CD4-positive, CD25-positive, alpha-beta regulatory T cell (primary cell): ENCODE data around the gene DGUOK. TPM values are rescaled to one million over a fixed set of nuclear protein-coding genes. Genes with fewer than 3 reads are reported as not detected.

Source experiments
- ATAC-seq, 2 donors: fragments of 150-1000 bp; cut with Tn5 transposase; one replicate each; pipeline ENCODE4 v1.10.0; 2021; ENCODE audit warnings: low read depth in 2 of 2, moderate number of reproducible peaks in 2 of 2, moderate library complexity in 1 of 2
- DNase-seq, 3 donors: peaks; one replicate each; pipeline versions ENCODE4 v3.0.0 to v3.0.0-alpha.2; 2012 to 2022; ENCODE audit warnings: mixed read lengths in 1 of 3
- H3K27ac ChIP-seq: one replicate; pipeline ENCODE4 v1.7.0; 2013; ENCODE audit warnings: mild to moderate bottlenecking, low read length; ENCODE audit not compliant: insufficient read depth, poor library complexity, severe bottlenecking
- H3K27me3 ChIP-seq: one replicate; pipeline ENCODE4 v1.7.0; 2013; ENCODE audit warnings: low read length; ENCODE audit not compliant: control insufficient read depth, insufficient read depth
- H3K36me3 ChIP-seq: one replicate; pipeline ENCODE4 v1.7.0; 2013; ENCODE audit warnings: mild to moderate bottlenecking, low read length, moderate library complexity; ENCODE audit not compliant: control insufficient read depth, insufficient read depth
- H3K4me1 ChIP-seq: 2 replicates; pipeline ENCODE4 v1.7.0; 2013; ENCODE audit warnings: mild to moderate bottlenecking, low read length; ENCODE audit not compliant: insufficient read depth, control insufficient read depth, poor library complexity, severe bottlenecking
- H3K4me3 ChIP-seq: one replicate; pipeline ENCODE4 v1.7.0; 2013; ENCODE audit warnings: low read depth, mild to moderate bottlenecking, low read length, moderate library complexity
- H3K9me3 ChIP-seq, 2 experiments: 1 replicate in 1 of 2; 2 replicates in 1 of 2; pipeline ENCODE4 v1.7.0; 2013; ENCODE audit warnings: low read length in 2 of 2, mild to moderate bottlenecking in 1 of 2, moderate library complexity in 1 of 2; ENCODE audit not compliant: control insufficient read depth in 2 of 2
- H3K27ac Mint-ChIP-seq, 3 donors: one replicate each; pipeline ENCODE4 v1.8.0; 2020 to 2022; ENCODE audit warnings: mild to moderate bottlenecking in 3 of 3, mixed read lengths in 3 of 3, moderate library complexity in 2 of 3
- H3K27me3 Mint-ChIP-seq: one replicate; pipeline ENCODE4 v1.8.0; 2022; ENCODE audit warnings: mild to moderate bottlenecking, mixed read lengths
- H3K36me3 Mint-ChIP-seq: one replicate; pipeline ENCODE4 v1.8.0; 2020; ENCODE audit warnings: mixed read lengths
- H3K4me1 Mint-ChIP-seq, 4 donors: one replicate each; pipeline ENCODE4 v1.8.0; 2020 to 2022; ENCODE audit warnings: mixed read lengths in 4 of 4, mild to moderate bottlenecking in 1 of 4
- H3K4me3 Mint-ChIP-seq, 4 donors: one replicate each; pipeline ENCODE4 v1.8.0; 2020 to 2022; ENCODE audit warnings: mild to moderate bottlenecking in 4 of 4, mixed read lengths in 4 of 4, moderate library complexity in 3 of 4
- H3K9me3 Mint-ChIP-seq, 7 donors: one replicate each; pipeline ENCODE4 v1.8.0; 2020 to 2022; ENCODE audit warnings: mixed read lengths in 7 of 7, mild to moderate bottlenecking in 3 of 7, moderate library complexity in 2 of 7
- polyA plus RNA-seq, 4 donors: library from polyadenylated mRNA; unstranded; fragments of 300-500 nt; fragmentation: Illumina TruSeq; gene quantifications; one replicate each; pipeline ENCODE4 v1.2.3, GENCODE V29; 2021
- total RNA-seq: library from RNA; stranded (reverse); gene quantifications from one replicate; pipeline ENCODE4 v1.2.3, GENCODE V29; 2022

DGUOK gene
- total and polyA plus RNA-seq, 5 donors from 2014 or later, result 43.5 to 226 (median 188) TPM

DNA sequence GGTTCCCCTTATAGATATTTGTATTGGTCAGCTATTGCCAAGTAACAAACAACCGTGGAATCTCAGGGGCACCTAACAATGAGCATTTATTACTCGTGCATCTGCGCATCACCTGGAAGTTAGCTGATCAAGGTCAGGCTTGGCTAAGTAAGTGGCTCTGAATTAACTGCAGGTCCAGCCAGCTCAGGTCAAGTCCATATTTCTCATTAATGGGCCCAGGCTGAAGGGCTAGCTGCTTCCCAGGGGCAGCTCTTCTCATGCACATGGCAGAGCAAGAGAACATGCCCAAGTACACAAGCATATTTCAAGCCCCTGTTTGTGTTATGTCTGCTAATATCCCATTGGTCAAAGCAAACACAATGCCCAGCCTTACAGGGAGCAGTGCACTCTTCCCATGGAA, 7.8 kb upstream of the DGUOK start:
- no peaks in the 10 kb centered on the region for H3K27me3 ChIP-seq
- DNase-seq (no peak), ATAC-seq (no peak)
- no peak overlapping the region for H3K4me3 ChIP-seq
- Mint-ChIP-seq H3K36me3 (no peaks in the 10 kb centered on the region), H3K27me3 (peaks cover 11% of the 10 kb centered on the region), H3K9me3 (no peaks in the 10 kb centered on the region), H3K4me3 (no peak overlapping the region), H3K4me1 (no peaks in the 10 kb centered on the region), H3K27ac (no peak overlapping the region)
- H3K9me3 ChIP-seq, result no peaks in the 10 kb centered on the region
- no peaks in the 10 kb centered on the region for H3K36me3 ChIP-seq
- H3K4me1 ChIP-seq, result no peaks in the 10 kb centered on the region
- no peak overlapping the region for H3K27ac ChIP-seq

DNA sequence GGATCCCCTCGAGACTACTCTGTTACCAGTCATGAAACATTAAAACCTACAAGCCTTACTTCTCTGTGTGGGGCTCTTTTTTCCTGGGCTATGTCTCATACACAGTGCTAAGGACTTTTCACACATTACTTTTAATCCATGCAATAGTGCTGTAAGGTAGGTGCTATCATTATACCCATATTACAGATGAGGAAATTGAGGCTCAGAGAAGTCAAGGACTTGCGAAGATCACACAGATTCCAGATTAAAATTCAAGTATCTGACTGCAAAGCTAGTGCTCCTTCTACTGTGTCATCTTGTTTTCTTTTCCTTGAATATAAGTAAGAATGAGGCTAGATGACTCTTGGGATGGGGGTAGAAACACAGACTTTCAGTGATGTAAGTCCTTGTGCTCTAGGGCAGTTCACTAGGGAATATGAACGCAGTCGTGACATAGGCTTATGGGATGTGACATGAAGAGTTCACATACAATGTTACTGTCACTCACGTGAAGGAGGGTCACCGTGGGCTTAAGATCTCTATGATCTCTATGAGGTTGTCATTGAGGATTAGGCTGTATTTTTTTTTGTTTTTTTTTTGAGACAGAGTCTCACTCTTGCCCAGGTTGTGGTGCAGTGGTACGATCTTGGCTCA, 7.0 kb upstream of the DGUOK start:
- no peaks in the 10 kb centered on the region for H3K4me1 ChIP-seq
- Mint-ChIP-seq H3K27me3 (peaks cover 11% of the 10 kb centered on the region), H3K9me3 (no peaks in the 10 kb centered on the region), H3K27ac (no peak overlapping the region), H3K4me1 (no peaks in the 10 kb centered on the region), H3K36me3 (no peaks in the 10 kb centered on the region), H3K4me3 (no peak overlapping the region)
- H3K27ac ChIP-seq, result no peak overlapping the region
- H3K27me3 ChIP-seq, result no peaks in the 10 kb centered on the region
- DNase-seq, result no peak
- H3K36me3 ChIP-seq, result no peaks in the 10 kb centered on the region
- H3K9me3 ChIP-seq, result no peaks in the 10 kb centered on the region
- ATAC-seq, result no peak
- no peak overlapping the region for H3K4me3 ChIP-seq

DNA sequence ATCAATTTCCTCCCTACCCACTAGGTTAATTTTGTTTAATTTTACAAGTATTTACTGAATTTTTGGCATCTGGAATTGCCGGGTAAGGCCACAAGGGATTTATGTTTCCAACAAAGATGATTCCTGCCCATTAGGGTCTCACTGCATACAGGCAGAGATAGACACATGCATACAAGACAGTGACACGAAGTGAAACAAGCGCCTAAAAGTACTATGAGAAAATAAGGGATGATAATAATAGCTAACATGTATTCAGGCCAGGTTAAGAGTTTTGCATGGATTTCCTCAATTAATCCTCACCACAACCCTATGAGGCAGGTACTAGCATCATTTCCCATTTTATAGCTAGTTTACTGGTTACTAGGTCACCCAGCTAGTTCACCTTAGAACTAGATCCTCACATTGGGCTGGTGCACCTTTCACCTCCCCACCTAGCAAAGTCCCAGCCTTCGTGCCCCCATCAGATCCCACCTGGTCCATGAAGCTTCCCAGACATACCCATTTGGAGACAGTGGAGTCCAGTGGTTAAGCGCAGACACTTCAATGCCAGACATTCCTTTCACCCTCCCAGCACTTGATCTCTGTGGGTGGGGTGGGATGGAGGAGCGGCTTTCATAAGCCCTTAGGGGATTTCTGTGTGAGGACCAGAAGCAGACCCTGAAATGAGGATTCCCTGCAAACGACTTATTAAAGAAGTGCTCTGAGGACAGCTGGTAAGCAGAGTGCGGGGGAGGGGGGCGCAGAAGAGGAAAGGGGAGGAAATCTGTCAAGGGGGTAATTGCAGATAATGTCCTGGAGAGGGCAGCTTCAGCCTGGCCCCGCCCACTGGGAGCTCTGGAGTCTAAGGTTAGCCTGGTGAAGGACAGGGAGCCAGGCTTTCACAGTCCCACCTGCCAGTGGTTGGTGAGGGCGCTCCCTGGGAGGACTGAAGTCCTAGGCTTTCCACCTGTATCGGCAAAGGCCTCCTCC, 5.8 kb upstream of the DGUOK start:
- H3K4me3 Mint-ChIP-seq, result no peak overlapping the region
- peaks cover 8% of the 10 kb centered on the region for H3K27me3 Mint-ChIP-seq
- peak overlapping the region in 1 of 3 donors; percentile 55 for H3K27ac Mint-ChIP-seq
- no peak overlapping the region for H3K4me3 ChIP-seq
- no peaks in the 10 kb centered on the region for H3K36me3 ChIP-seq
- H3K27ac ChIP-seq, result no peak overlapping the region
- no peaks in the 10 kb centered on the region for H3K9me3 ChIP-seq
- ATAC-seq, result peak in 1 of 2 donors; percentile 28
- peaks cover 0 to 4% (median under 1%) of the 10 kb centered on the region in 4 donors for H3K4me1 Mint-ChIP-seq
- no peaks in the 10 kb centered on the region for H3K27me3 ChIP-seq
- H3K4me1 ChIP-seq, result no peaks in the 10 kb centered on the region
- no peaks in the 10 kb centered on the region for H3K36me3 Mint-ChIP-seq
- DNase-seq, result peak in 1 of 3 donors; percentile 33
- H3K9me3 Mint-ChIP-seq, result no peaks in the 10 kb centered on the region

DNA sequence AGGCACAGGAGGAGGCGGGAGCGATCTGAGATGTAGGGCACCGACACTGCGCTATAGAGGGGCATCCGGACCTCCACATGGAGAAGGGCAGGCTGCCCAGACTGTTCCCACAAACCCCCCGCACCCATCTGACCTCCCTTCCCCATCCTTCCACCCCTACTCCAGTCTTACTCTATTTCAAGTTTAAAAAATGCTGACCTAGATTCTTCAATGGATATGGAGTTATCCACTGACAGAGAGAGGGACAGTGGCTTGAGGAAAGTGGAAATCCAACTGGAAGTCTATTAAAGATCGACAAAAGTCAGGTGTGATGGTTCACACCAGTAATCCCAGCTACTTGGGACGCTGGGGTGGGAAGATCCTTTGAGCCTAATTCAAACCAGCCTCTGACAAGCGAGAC, 5.1 kb upstream of the DGUOK start:
- Histone ChIP-seq H3K4me3 (no peak overlapping the region), H3K4me1 (no peaks in the 10 kb centered on the region), H3K27me3 (no peaks in the 10 kb centered on the region), H3K9me3 (no peaks in the 10 kb centered on the region), H3K36me3 (no peaks in the 10 kb centered on the region), H3K27ac (no peak overlapping the region)
- no peaks in the 10 kb centered on the region for H3K9me3 Mint-ChIP-seq
- no peak for ATAC-seq
- no peaks in the 10 kb centered on the region for H3K36me3 Mint-ChIP-seq
- peak overlapping the region in 1 of 3 donors; percentile 6 for H3K27ac Mint-ChIP-seq
- peaks cover 2 to 9% (median 5%) of the 10 kb centered on the region in 4 donors for H3K4me1 Mint-ChIP-seq
- H3K27me3 Mint-ChIP-seq, result peaks cover 10% of the 10 kb centered on the region
- no peak overlapping the region for H3K4me3 Mint-ChIP-seq
- no peak for DNase-seq

DNA sequence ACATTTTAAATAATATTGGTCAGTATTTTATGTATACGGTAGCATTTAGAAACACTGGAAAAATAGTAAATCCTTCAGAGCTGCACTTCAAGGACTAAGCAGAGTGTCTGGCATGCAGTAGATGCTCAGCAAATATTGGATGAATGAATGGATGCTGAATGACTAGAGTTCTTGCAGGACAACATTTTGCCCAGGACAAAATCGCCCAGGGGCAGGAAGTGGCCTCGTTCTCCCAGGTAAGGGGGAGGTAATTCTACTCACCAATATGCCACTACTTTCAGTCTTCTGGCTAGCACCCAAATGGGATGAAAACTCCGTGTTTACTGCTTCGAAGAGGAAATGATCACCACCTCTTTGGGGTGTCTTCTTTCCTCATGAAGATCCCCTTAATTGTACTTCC, 4.0 kb upstream of the DGUOK start:
- Histone ChIP-seq H3K9me3 (no peaks in the 10 kb centered on the region), H3K27me3 (no peaks in the 10 kb centered on the region), H3K36me3 (no peaks in the 10 kb centered on the region), H3K4me1 (peaks cover 9% of the 10 kb centered on the region), H3K4me3 (no peak overlapping the region), H3K27ac (no peak overlapping the region)
- Mint-ChIP-seq H3K4me3 (peak overlapping the region in 1 of 4 donors; percentile 44), H3K27me3 (peaks cover 13% of the 10 kb centered on the region), H3K4me1 (peaks cover 2 to 15% (median 10%) of the 10 kb centered on the region in 4 donors), H3K27ac (peak overlapping the region in 1 of 3 donors; percentile 59), H3K36me3 (no peaks in the 10 kb centered on the region), H3K9me3 (no peaks in the 10 kb centered on the region)
- no peak for ATAC-seq
- no peak for DNase-seq

DNA sequence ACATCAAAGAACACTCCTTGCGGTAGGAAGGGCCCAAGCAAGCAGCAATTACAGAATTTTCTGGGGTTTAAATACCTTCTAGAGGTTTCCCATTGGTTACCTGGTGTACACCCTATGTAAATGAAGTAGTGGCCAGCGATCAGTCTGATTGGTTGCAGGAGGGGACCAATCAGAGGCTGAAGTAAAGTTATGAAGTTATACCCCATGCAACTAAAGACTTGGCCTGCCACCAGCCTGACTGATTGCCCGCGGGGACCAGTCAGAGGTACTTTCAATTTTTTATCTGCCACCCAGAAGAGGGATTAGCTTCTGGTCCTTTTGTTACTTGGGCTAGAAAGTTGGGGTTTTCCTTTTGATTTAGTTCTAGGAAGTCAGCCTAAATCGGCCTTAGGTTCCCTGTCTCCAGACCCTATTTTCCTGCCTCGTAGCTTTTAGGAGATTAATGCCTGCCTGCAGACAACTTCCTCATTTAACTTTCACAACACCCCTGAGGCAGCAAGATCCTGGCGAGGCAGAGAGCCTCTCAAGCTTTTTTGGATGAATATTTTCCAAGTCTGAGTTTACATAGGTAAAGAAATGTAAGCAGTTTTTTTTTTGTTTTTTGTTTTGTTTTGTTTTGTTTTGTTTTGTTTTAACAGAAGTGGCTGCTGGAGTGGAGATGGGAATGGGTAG, 1.5 kb upstream of the DGUOK start:
- H3K4me3 Mint-ChIP-seq, result peak overlapping the region in 3 of 4 donors; percentile 11 to 30 (median 28)

DNA sequence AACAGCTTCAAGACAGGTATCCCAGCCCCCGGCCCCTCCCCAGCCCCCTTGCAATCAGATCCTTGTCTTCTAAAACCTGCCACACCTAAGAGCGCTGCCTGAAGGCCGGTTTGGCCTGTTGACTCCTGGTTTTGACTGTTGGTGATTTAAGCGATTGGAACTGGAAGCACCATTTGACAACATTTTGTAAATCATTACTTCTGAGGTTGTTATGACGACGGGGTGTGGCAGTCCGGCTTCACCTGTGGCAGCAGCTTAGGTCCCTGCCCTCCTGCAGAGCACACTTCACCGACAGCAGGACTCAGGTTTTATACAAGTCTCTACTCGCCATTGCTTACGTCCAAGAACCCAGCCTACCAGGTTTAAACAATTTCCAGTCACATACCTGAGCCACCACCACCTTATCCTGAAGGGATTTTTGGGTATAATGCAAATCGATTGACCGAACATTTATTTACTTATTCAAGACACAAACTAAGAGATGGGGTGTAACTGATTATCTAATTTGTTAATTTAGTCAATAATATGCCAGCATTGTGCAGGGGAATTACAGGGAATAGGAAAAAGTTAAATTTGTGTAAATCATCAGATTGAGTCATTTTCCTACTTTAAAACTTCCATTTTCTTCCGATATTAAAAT, 707 bp upstream of the DGUOK start:
- H3K4me3 Mint-ChIP-seq, result peak overlapping the region; percentile 72 to 96 (median 82)
- H3K36me3 ChIP-seq, result no peaks in the 10 kb centered on the region

More for the DNA sequence above, 1.5 kb upstream of the DGUOK start:
- no peak overlapping the region for H3K27ac ChIP-seq
- no peak for DNase-seq
- Mint-ChIP-seq H3K27me3 (peaks cover 13% of the 10 kb centered on the region), H3K27ac (peak overlapping the region in 2 of 3 donors; percentile 46 to 100), H3K36me3 (peaks cover 13% of the 10 kb centered on the region), H3K9me3 (no peaks in the 10 kb centered on the region), H3K4me1 (peaks cover 23 to 40% (median 32%) of the 10 kb centered on the region in 4 donors)
- no peaks in the 10 kb centered on the region for H3K36me3 ChIP-seq
- H3K4me3 ChIP-seq, result no peak overlapping the region
- H3K27me3 ChIP-seq, result no peaks in the 10 kb centered on the region
- no peak for ATAC-seq
- peaks cover 33% of the 10 kb centered on the region for H3K4me1 ChIP-seq
- no peaks in the 10 kb centered on the region for H3K9me3 ChIP-seq

More for the DNA sequence above, 707 bp upstream of the DGUOK start:
- H3K27ac Mint-ChIP-seq, result peak overlapping the region in 2 of 3 donors; percentile 85 to 100
- no peak for ATAC-seq
- H3K4me1 ChIP-seq, result peaks cover 34% of the 10 kb centered on the region
- H3K4me3 ChIP-seq, result peak overlapping the region; percentile 85
- peaks cover 13% of the 10 kb centered on the region for H3K36me3 Mint-ChIP-seq
- peak overlapping the region; percentile 97 for H3K27ac ChIP-seq
- DNase-seq, result no peak
- peaks cover 13% of the 10 kb centered on the region for H3K27me3 Mint-ChIP-seq
- H3K4me1 Mint-ChIP-seq, result peaks cover 25 to 47% (median 33%) of the 10 kb centered on the region in 4 donors
- H3K9me3 Mint-ChIP-seq, result no peaks in the 10 kb centered on the region
- H3K27me3 ChIP-seq, result no peaks in the 10 kb centered on the region
- no peaks in the 10 kb centered on the region for H3K9me3 ChIP-seq
